Natural killer cell treated with Interleukin-12 subunit alpha and Interleukin-12 subunit beta and Interleukin-15 and Interleukin-18, amount 100 ng/mL, for 72 hours (primary cell): Measurements from ENCODE around the gene CSNK1D. TPM values are rescaled to one million over a fixed set of nuclear protein-coding genes. Genes with fewer than 3 reads are reported as not detected.

Source experiments
- ATAC-seq, 2 donors: fragments of 150-1000 bp; cut with Tn5 transposase in 1 of 2; sonication (Bioruptor Pico), chemical (Tn5 transposase) in 1 of 2; 2 replicates each; pipeline ENCODE4 v1.10.0; 2021
- DNase-seq: peaks from one replicate; pipeline ENCODE4 v3.0.0; 2022; ENCODE audit warnings: low spot score
- H3K27ac Mint-ChIP-seq, 2 donors: 1 replicate in 1 of 2; 2 replicates in 1 of 2; pipeline ENCODE4 v1.8.0; 2022; ENCODE audit warnings: mixed read lengths in 2 of 2, mild to moderate bottlenecking in 1 of 2, moderate library complexity in 1 of 2
- H3K27me3 Mint-ChIP-seq, 2 donors: 1 replicate in 1 of 2; 2 replicates in 1 of 2; pipeline ENCODE4 v1.8.0; 2022; ENCODE audit warnings: mixed read lengths in 2 of 2
- H3K36me3 Mint-ChIP-seq: one replicate; pipeline ENCODE4 v1.8.0; 2022; ENCODE audit warnings: mixed read lengths
- H3K4me1 Mint-ChIP-seq, 2 donors: 1 replicate in 1 of 2; 2 replicates in 1 of 2; pipeline ENCODE4 v1.8.0; 2022; ENCODE audit warnings: low read depth in 2 of 2, mixed read lengths in 2 of 2, mild to moderate bottlenecking in 1 of 2
- H3K4me3 Mint-ChIP-seq: one replicate; pipeline ENCODE4 v1.8.0; 2022; ENCODE audit warnings: mixed read lengths
- H3K9me3 Mint-ChIP-seq: 2 replicates; pipeline ENCODE4 v1.8.0; 2022; ENCODE audit warnings: mixed read lengths
- total RNA-seq, 2 donors: library from RNA; stranded (reverse); gene quantifications; one replicate each; pipeline ENCODE4 v1.2.3, GENCODE V29; 2022

CSNK1D gene
- total RNA-seq, 2 donors from 2014 or later: 160 to 215 TPM

DNA sequence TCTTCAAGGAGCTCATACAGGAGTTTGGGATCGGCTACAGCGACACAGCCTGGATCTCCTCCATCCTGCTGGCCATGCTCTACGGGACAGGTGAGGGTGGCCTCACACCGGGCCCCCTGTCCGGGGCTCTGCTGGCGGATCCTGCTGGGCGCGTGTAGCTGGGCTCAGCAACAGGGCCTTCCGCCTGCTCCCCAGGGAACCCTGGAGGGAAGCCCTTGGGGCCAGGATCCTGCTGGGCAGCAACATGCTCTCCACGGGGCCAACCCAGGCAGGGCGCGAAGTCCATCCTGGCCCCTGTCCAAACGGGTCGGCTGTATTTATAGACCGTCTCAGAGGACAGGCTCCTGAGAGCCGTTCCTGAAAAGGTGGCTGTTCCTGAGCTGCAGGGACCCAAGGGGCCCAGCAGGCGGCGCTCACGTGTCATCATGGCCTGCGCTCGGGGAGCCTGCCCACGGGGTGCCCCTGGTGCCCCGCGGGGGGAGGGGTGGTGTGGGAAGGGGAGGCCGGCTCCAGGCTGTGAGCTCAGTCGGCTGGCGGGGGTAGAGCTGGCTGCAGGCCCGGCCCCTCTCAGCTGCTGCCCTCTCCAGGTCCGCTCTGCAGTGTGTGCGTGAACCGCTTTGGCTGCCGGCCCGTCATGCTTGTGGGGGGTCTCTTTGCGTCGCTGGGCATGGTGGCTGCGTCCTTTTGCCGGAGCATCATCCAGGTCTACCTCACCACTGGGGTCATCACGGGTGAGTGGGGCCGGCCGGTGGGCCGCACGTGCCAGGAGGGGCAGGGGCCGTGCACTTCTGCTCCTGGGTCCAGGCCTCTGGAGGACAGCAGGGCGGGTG, 37.1 kb downstream of the CSNK1D start:
- H3K27me3 Mint-ChIP-seq: no peaks in the 10 kb centered on the region
- H3K27ac Mint-ChIP-seq: no peak overlapping the region
- no peak overlapping the region for H3K4me3 Mint-ChIP-seq
- no peaks in the 10 kb centered on the region for H3K9me3 Mint-ChIP-seq
- DNase-seq (no peak), ATAC-seq (no peak)
- no peaks in the 10 kb centered on the region for H3K36me3 Mint-ChIP-seq
- H3K4me1 Mint-ChIP-seq: peaks cover 5 to 23% of the 10 kb centered on the region in 2 donors

GRCh38 chr17:82235775-82236141, 37.7 kb downstream of the CSNK1D start:
- Mint-ChIP-seq H3K4me1 (peaks cover 5 to 22% of the 10 kb centered on the region in 2 donors), H3K36me3 (no peaks in the 10 kb centered on the region), H3K27me3 (no peaks in the 10 kb centered on the region), H3K9me3 (no peaks in the 10 kb centered on the region), H3K4me3 (no peak overlapping the region), H3K27ac (no peak overlapping the region)
- ATAC-seq (no peak), DNase-seq (no peak)

- no peak for DNase-seq
- no peak overlapping the region for H3K27ac Mint-ChIP-seq
These were observed 38.3 kb downstream of the CSNK1D start for GRCh38 chr17:82235056-82235774.

GRCh38 chr17:82234211-82235055, 39.1 kb downstream of the CSNK1D start:
- no peaks in the 10 kb centered on the region for H3K9me3 Mint-ChIP-seq
- H3K4me3 Mint-ChIP-seq: no peak overlapping the region
- peaks cover 9 to 18% of the 10 kb centered on the region in 2 donors for H3K4me1 Mint-ChIP-seq
- H3K27me3 Mint-ChIP-seq: no peaks in the 10 kb centered on the region
- no peak overlapping the region for H3K27ac Mint-ChIP-seq
- ATAC-seq (no peak), DNase-seq (no peak)
- H3K36me3 Mint-ChIP-seq: no peaks in the 10 kb centered on the region

More at GRCh38 chr17:82235056-82235774, 38.3 kb downstream of the CSNK1D start:
- no peak overlapping the region for H3K4me3 Mint-ChIP-seq
- no peaks in the 10 kb centered on the region for H3K9me3 Mint-ChIP-seq
- no peak for ATAC-seq
- no peaks in the 10 kb centered on the region for H3K27me3 Mint-ChIP-seq
- no peaks in the 10 kb centered on the region for H3K36me3 Mint-ChIP-seq
- H3K4me1 Mint-ChIP-seq: peaks cover 5 to 18% of the 10 kb centered on the region in 2 donors

DNA sequence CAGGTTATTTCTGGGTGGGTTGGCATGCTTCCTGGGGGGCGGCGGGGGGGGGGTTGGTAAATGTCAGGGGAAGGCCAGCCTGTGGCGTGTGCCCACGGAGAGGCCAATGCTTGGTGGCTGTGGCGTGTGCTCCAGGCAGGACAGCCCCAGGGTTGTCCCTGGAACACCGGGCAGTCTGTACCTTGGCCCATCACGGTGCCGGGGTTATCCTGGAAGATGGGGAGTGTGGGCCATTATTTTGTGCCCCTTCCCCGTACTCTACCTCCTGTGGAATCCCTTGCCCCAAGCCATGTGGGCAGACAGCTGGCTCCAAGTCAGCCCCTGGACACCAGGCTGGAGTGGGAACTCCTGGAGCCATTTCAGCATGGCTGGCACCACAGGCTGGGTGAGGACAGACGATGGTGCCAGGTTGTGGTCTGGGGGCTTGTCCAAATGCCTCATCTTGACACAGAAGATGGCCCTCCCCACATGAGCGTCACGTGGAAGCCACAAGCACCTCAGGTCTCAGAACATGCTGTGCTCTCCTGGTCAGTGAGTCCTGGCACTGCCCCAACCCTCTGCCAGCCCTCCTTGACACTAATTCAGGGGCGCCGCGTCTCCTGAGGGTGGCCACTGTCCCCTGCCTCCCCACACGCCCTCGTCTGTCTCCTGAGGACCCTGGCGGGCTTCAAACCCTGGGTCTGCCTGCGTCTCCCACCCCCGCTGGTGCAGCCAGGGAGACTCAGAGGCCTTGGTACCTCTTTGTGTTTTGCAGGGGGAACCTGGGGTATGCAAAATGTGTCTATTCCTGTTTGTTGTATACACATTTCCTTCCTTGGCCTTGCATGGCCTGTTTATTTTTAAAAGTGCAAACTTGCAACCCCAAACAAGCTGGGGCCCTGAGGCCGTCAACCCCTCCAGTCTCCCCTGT, 40.4 kb downstream of the CSNK1D start:
- Mint-ChIP-seq H3K9me3 (no peaks in the 10 kb centered on the region), H3K27ac (no peak overlapping the region), H3K4me1 (peaks cover 9 to 14% of the 10 kb centered on the region in 2 donors), H3K4me3 (no peak overlapping the region), H3K27me3 (no peaks in the 10 kb centered on the region), H3K36me3 (no peaks in the 10 kb centered on the region)
- ATAC-seq: no peak
- DNase-seq: no peak

GRCh38 chr17:82232322-82232820, 41.1 kb downstream of the CSNK1D start:
- Mint-ChIP-seq H3K36me3 (no peaks in the 10 kb centered on the region), H3K9me3 (no peaks in the 10 kb centered on the region), H3K27ac (no peak overlapping the region), H3K4me3 (no peak overlapping the region), H3K4me1 (peaks cover 5 to 13% of the 10 kb centered on the region in 2 donors), H3K27me3 (no peaks in the 10 kb centered on the region)
- ATAC-seq: no peak
- no peak for DNase-seq

- H3K9me3 Mint-ChIP-seq: no peaks in the 10 kb centered on the region
- H3K27ac Mint-ChIP-seq: no peak overlapping the region
- H3K27me3 Mint-ChIP-seq: no peaks in the 10 kb centered on the region
- H3K4me1 Mint-ChIP-seq: peaks cover 4 to 15% of the 10 kb centered on the region in 2 donors
- no peaks in the 10 kb centered on the region for H3K36me3 Mint-ChIP-seq
- ATAC-seq (peak; percentile 44 to 62), DNase-seq (peak; percentile 88)
- H3K4me3 Mint-ChIP-seq: no peak overlapping the region
These were observed 41.8 kb downstream of the CSNK1D start for GRCh38 chr17:82231562-82232321.

DNA sequence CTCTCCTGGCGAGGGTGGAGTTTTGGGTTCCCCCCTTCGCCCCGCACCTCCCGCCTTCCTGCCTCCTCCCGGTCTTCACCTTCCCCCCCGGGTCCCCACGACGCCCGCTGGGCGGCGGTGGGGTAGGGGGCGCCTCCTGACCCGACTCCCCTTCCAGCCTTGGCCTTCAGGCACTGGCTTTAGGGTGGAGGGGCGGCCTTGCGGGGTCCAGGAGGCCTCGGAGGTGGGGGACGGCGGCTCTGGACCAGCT, 42.3 kb downstream of the CSNK1D start:
- H3K36me3 Mint-ChIP-seq: no peaks in the 10 kb centered on the region
- no peaks in the 10 kb centered on the region for H3K27me3 Mint-ChIP-seq
- H3K9me3 Mint-ChIP-seq: no peaks in the 10 kb centered on the region
- no peak overlapping the region for H3K27ac Mint-ChIP-seq
- no peak overlapping the region for H3K4me3 Mint-ChIP-seq
- DNase-seq (no peak), ATAC-seq (peak in 1 of 2 donors; percentile 2)
- H3K4me1 Mint-ChIP-seq: peaks cover 4 to 15% of the 10 kb centered on the region in 2 donors

DNA sequence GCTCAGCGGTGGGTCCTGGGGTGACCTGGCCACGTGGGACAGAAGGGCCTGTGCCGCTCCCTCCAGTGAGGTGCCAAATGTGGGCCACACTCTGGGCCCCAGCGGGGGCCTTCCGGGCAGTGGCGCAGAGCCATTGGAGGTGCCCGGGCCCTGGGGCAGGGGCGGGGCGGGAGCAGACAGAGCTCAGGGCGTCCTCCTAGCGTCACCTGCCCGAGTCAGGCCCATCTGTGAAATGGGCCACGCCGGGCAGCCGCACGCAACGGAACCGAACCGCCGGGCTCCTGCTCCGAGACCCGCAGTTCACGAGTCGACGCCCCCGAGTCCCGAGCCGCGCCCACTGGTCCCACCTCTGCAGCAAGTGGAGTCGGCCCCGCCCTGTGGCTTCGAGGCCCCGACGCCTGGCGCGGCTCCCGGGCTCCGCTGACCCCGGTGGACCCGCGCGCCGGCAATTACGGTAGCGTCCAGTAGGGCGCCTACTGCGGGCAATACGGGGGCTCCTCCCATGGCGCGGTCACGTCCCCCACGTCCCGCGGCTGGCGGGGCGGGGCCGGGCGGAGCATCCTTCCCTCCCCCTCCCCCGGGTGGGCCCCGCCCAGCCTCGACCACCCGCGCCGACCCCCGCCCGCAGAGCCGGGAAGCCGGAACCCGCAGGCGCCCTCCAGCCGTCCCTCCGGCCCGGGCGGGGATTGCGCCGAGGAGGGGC, 42.7 kb downstream of the CSNK1D start:
- DNase-seq (peak; percentile 92), ATAC-seq (peak; percentile 64 to 74)
- Mint-ChIP-seq H3K27ac (peak overlapping the region in 1 of 2 donors; percentile 64), H3K4me1 (peaks cover 4 to 12% of the 10 kb centered on the region in 2 donors), H3K36me3 (no peaks in the 10 kb centered on the region), H3K9me3 (no peaks in the 10 kb centered on the region), H3K27me3 (no peaks in the 10 kb centered on the region), H3K4me3 (peak overlapping the region; percentile 91)

DNA sequence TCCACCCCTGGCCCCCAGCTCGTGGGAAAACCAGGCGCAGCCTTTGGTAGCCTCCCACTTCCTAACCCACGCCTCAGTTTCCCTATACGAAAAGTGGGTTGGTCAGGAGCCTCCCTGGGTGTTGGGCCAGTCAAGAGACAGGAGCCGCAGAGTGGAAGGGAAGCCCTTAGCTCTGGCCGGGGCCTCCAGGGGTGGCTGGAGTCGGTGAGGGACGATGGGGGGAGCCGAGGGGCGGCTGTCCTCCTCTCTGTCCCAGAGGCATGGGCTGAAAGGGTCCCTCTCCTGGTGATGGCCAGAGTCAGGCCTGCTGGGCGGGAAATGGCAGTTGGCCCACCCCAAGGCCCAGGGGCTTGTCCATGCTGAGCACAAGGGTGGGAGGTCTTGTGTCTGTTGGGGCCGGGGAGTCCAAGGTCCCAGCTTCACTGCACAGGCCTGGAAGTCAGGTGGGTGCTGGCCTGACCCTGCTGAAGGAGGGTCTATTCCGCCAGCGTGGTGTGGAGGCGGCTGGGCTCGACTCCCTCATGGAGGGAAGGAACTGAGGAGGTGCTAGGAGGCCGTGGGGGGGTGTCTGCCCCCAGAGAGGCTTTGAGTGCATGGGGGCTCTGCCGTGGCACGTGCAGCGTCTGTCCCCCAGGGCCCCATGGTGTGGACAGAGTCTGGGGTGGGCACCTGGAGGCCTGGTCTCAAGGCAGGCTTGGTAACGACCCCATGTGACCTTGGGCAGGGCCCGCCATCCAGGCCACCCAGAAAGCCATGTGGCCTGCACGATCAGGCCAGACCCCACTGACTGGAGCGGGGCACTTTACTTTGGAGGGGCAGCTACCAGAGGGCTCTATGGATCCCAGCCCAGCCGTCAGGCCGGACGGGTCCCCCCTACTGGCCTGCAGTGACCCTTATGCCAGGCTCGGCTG, 43.5 kb downstream of the CSNK1D start:
- Mint-ChIP-seq H3K27me3 (no peaks in the 10 kb centered on the region), H3K27ac (peak overlapping the region; percentile 64 to 89), H3K4me1 (peaks cover 4 to 12% of the 10 kb centered on the region in 2 donors), H3K9me3 (no peaks in the 10 kb centered on the region), H3K36me3 (no peaks in the 10 kb centered on the region), H3K4me3 (peak overlapping the region; percentile 91)
- no peak for DNase-seq
- ATAC-seq: no peak
